Thymus (tissue), 14 donors: Measurements from ENCODE around the gene KIF20B. TPM values are rescaled to one million over a fixed set of nuclear protein-coding genes. Genes with fewer than 3 reads are reported as not detected.

Experiments used
- DNase-seq, 9 donors: peaks; one replicate each; pipeline ENCODE4 v3.0.0-alpha.2; 2013; ENCODE audit warnings: low spot score in 9 of 9, low read depth in 6 of 9, missing footprints in 1 of 9
- H3K27ac ChIP-seq, 2 donors: one replicate each; pipeline ENCODE4 v1.5.1; 2013; ENCODE audit warnings: control low read depth in 1 of 2, low read depth in 1 of 2, low read length in 1 of 2, mild to moderate bottlenecking in 1 of 2, moderate library complexity in 1 of 2
- H3K27me3 ChIP-seq, 2 donors: one replicate each; pipeline ENCODE4 v1.5.1; 2013; ENCODE audit warnings: low read length in 1 of 2; ENCODE audit not compliant: control insufficient read depth in 2 of 2, insufficient read depth in 1 of 2
- H3K36me3 ChIP-seq, 2 donors: one replicate each; pipeline ENCODE4 v1.5.1; 2013; ENCODE audit warnings: low read length in 1 of 2, mild to moderate bottlenecking in 1 of 2, moderate library complexity in 1 of 2; ENCODE audit not compliant: control insufficient read depth in 2 of 2, insufficient read depth in 2 of 2
- H3K4me1 ChIP-seq, 2 donors: one replicate each; pipeline ENCODE4 v1.5.1; 2013; ENCODE audit warnings: low read length in 2 of 2; ENCODE audit not compliant: control insufficient read depth in 2 of 2, insufficient read depth in 2 of 2
- H3K4me3 ChIP-seq, 2 donors: one replicate each; pipeline ENCODE4 v1.5.1; 2013; ENCODE audit warnings: low read length in 2 of 2, control low read depth in 1 of 2, mild to moderate bottlenecking in 1 of 2
- H3K9me3 ChIP-seq, 2 donors: one replicate each; pipeline ENCODE4 v1.5.1; 2013; ENCODE audit warnings: low read length in 1 of 2, mild to moderate bottlenecking in 1 of 2; ENCODE audit not compliant: control insufficient read depth in 2 of 2, insufficient read depth in 1 of 2
- WGBS: extraction: QIAGEN DNeasy Blood & Tissue Kit; methylation state at CpG from one replicate; pipeline ENCODE4 v1.1.7; 2013; 5-methylcytosine and 5-hydroxymethylcytosine counted together
- long read RNA-seq, 10 donors: transcript quantifications; one replicate each; lab custom pipeline, GENCODE V29; 2026
- polyA plus RNA-seq: library from polyadenylated mRNA; stranded (reverse); fragments of 200-250 nt; gene quantifications from one replicate; pipeline ENCODE4 v1.2.3, GENCODE V29; 2013
- total RNA-seq: library from RNA; stranded (reverse); fragments of 120-200 nt; gene quantifications from one replicate; pipeline ENCODE4 v1.2.4, GENCODE V29; 2013
- donor health status: healthy.

Gene KIF20B
- total RNA-seq, result 21.6 TPM
- polyA plus RNA-seq, result 4.4 TPM
- long read RNA-seq, donor 1, result 0 reads
- long read RNA-seq, donor 2, result 0 reads
- long read RNA-seq, donor 3, result 0 reads
- long read RNA-seq, donor 4, result 0 reads
- long read RNA-seq, donor 5, result 0 reads
- long read RNA-seq, donor 6, result 0 reads
- long read RNA-seq, donor 7, result 0 reads
- long read RNA-seq, donor 8, result 0 reads
- long read RNA-seq, donor 9, result 0 reads
- long read RNA-seq, donor 10, result 0 reads

DNA sequence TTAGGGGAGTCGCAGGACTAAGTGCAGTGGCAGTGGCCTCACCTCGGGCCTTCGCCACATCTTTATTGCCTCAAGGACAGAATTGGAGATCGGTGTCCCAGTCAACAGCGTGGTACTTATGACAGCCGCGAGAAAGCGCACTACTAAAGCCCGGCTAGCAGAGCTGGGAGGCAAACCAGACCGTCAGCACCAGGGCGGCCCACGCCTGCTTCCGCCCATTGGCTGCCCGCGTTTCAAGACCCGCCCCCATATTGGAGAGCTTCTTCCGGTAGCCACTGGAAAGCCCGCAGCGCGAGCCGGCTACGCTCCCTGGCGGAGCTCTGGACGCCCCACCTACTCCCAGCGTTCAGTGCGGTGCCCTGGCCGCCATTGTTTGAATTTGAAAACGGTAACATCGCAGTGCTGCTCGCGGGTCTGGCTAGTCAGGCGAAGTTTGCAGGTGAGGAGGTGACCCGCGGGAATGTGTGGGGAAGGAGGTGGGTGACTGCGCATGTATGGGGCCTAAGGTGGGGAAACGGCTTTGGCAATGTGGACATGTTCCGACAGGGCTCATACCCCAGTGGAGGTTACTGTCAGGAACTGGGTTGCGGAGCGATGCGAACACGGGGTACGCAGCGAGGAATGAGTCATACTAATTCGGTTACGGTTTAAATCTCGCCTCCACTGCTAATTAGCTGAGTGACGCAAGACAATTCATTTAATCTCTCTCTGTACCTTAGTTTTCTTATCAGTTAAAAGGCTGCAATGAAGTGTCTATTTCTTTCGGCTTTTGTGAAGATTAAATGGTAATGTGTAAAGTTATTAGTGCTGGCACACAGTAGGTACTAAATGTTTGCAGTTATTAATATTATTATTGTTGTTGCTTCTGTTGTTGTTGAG is at the start of gene KIF20B:
KIF20B (plus strand) TSS at position 349 of the 879 bp plus-strand sequence. CDS start 3,705 bp downstream, outside the sequence.
- WGBS, result under 1% methylated on average over 48 of the region's 48 CpGs
- no peaks in the 10 kb centered on the region for H3K27me3 ChIP-seq
- H3K27ac ChIP-seq, result peak within 1 kb of the TSS; percentile 80 to 84

GRCh38 chr10:89651916-89652573 is 49.3 kb upstream of the KIF20B start:
- WGBS, result 58% methylated on average over 3 of the region's 3 CpGs
- no peak for DNase-seq
- H3K36me3 ChIP-seq, result no peaks in the 10 kb centered on the region

More for the DNA sequence above, at the start of gene KIF20B:
- Histone ChIP-seq H3K4me1 (peaks cover 2 to 11% of the 10 kb centered on the region in 2 donors), H3K4me3 (peak within 1 kb of the TSS; percentile 63 to 80), H3K9me3 (no peaks in the 10 kb centered on the region), H3K36me3 (no peaks in the 10 kb centered on the region)
- DNase-seq, result peak; percentile 86 to 97 (median 93)

DNA sequence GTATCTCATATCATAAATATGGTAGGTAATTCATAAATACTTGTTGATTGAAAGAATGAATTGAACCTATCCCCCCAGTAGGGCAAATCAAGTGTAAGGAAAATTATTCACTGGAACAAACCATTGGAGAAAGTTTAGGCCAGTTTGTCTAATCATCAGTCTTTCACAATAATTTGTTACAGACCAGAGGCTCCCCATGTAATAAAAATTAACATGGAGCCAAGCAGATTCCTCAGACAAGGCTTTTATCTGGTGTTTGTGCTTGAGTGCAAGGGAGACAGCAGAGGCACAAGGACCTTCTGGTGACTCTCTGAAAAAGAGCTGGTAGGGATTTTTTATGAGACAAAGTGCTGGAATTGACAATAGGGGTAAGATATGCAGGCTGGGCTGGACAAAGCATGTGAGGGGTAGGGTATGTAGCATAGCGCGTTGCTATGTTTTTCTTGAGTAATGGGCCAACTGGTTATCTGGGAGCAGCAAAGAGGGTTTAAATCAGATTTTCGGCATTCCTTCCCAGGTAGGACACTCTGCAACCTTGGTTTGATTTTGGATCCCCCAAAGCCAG is 48.5 kb upstream of the KIF20B start:
- Histone ChIP-seq H3K9me3 (no peaks in the 10 kb centered on the region), H3K36me3 (no peaks in the 10 kb centered on the region), H3K4me3 (no peak overlapping the region), H3K4me1 (no peaks in the 10 kb centered on the region), H3K27ac (no peak overlapping the region), H3K27me3 (no peaks in the 10 kb centered on the region)
- DNase-seq, result no peak
- WGBS, result over 99% methylated on average over 3 of the region's 3 CpGs

More at GRCh38 chr10:89651916-89652573, 49.3 kb upstream of the KIF20B start:
- Histone ChIP-seq H3K27ac (no peak overlapping the region), H3K27me3 (no peaks in the 10 kb centered on the region), H3K4me1 (no peaks in the 10 kb centered on the region), H3K4me3 (no peak overlapping the region), H3K9me3 (no peaks in the 10 kb centered on the region)

DNA sequence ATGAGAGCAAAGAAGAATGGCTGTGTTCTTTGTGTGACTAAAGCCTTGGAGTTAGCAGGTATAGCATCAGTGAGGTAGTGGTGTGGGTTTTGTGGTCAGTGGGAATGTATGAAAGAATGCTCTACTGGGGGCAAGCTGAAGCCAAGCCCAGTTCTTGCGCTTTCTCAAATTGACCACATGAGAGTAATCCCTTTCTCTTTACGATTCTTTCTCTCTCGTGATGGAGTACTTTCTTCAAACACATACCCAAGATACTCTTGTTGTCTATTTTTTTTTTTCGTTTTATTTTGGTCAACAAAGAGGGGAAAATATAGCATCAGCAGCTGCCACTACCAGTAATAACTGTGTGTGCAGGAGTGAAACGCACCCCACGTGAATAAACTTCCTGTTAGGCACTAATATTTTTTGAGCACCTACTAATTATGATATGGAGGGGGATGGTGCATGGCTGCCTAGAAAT is 48.0 kb upstream of the KIF20B start:
- no peaks in the 10 kb centered on the region for H3K9me3 ChIP-seq

DNA sequence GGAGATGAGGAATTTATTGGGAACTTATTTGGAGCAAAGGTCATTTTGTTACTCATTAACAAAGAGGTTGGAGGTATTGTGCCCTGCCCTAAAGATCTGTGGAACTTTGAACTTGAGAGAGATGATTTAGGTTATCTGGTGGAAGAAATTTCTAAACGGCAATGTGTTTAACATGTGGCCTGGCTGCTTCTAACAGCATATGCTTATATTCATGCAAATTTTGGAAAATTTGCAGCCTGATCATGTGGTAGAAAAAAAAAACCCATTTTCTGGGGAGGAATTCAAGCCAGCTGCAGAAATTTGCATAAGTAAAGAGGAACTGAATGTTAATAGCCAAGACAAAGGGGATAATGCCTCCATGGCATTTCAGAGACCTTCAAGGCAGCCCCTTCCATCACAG is 45.7 kb upstream of the KIF20B start:
- Histone ChIP-seq H3K4me3 (no peak overlapping the region), H3K27ac (no peak overlapping the region), H3K27me3 (no peaks in the 10 kb centered on the region), H3K9me3 (no peaks in the 10 kb centered on the region), H3K36me3 (no peaks in the 10 kb centered on the region), H3K4me1 (no peaks in the 10 kb centered on the region)
- 98% methylated on average over 1 of the region's 1 CpG for WGBS
- DNase-seq, result no peak

More for the DNA sequence above, 48.0 kb upstream of the KIF20B start:
- Histone ChIP-seq H3K4me3 (no peak overlapping the region), H3K36me3 (no peaks in the 10 kb centered on the region), H3K4me1 (no peaks in the 10 kb centered on the region), H3K27ac (no peak overlapping the region), H3K27me3 (no peaks in the 10 kb centered on the region)
- DNase-seq, result no peak
- 86% methylated on average over 6 of the region's 6 CpGs for WGBS

DNA sequence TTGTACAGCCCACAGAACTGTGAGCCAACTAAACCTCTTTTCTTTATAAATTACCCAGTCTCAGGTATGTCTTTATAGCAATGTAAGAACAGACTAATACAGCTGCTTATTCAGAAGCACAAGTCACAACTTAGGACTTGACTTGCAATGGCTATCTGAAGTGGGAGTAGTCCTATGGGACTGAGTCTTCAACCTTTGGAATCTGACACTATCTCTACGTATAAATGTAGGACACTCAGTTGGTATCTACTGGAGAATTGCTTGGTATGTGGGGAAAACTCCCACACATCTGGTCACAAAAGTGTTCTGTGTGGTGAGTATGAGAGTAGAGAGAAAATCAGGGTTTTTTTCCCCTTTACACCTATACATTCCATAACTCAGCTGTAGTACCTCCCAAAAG is 44.1 kb upstream of the KIF20B start:
- Histone ChIP-seq H3K36me3 (no peaks in the 10 kb centered on the region), H3K27ac (no peak overlapping the region), H3K9me3 (no peaks in the 10 kb centered on the region), H3K27me3 (no peaks in the 10 kb centered on the region), H3K4me3 (no peak overlapping the region), H3K4me1 (no peaks in the 10 kb centered on the region)
- 97% methylated on average over 1 of the region's 1 CpG for WGBS
- DNase-seq, result no peak

GRCh38 chr10:89659143-89660131 is 42.0 kb upstream of the KIF20B start:
- H3K36me3 ChIP-seq, result no peaks in the 10 kb centered on the region
- no peaks in the 10 kb centered on the region for H3K27me3 ChIP-seq
- H3K9me3 ChIP-seq, result no peaks in the 10 kb centered on the region
- no peaks in the 10 kb centered on the region for H3K4me1 ChIP-seq
- H3K4me3 ChIP-seq, result no peak overlapping the region
- no peak for DNase-seq
- WGBS, result 95% methylated on average over 10 of the region's 10 CpGs
- H3K27ac ChIP-seq, result no peak overlapping the region

GRCh38 chr10:89662596-89662995 is 38.8 kb upstream of the KIF20B start:
- no peaks in the 10 kb centered on the region for H3K9me3 ChIP-seq
- no peak for DNase-seq
- 98% methylated on average over 2 of the region's 2 CpGs for WGBS
- H3K4me1 ChIP-seq, result peaks cover 0 to 3% of the 10 kb centered on the region in 2 donors
- no peak overlapping the region for H3K27ac ChIP-seq
- no peaks in the 10 kb centered on the region for H3K36me3 ChIP-seq
- H3K27me3 ChIP-seq, result no peaks in the 10 kb centered on the region
- H3K4me3 ChIP-seq, result no peak overlapping the region
